GM19238 (cell line): ENCODE data around the gene PARPBP.
"Not testable (repeated sequence)": the region's sequence is repeated elsewhere in the genome, so short reads cannot be mapped to it uniquely, and the experiment has no call there.

Experiments used
- DNase-seq: peaks from one replicate; pipeline ENCODE4 v3.0.0; 2011; ENCODE audit warnings: low spot score; ENCODE audit not compliant: insufficient read length

Gene PARPBP, protein sequence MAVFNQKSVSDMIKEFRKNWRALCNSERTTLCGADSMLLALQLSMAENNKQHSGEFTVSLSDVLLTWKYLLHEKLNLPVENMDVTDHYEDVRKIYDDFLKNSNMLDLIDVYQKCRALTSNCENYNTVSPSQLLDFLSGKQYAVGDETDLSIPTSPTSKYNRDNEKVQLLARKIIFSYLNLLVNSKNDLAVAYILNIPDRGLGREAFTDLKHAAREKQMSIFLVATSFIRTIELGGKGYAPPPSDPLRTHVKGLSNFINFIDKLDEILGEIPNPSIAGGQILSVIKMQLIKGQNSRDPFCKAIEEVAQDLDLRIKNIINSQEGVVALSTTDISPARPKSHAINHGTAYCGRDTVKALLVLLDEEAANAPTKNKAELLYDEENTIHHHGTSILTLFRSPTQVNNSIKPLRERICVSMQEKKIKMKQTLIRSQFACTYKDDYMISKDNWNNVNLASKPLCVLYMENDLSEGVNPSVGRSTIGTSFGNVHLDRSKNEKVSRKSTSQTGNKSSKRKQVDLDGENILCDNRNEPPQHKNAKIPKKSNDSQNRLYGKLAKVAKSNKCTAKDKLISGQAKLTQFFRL

DNA sequence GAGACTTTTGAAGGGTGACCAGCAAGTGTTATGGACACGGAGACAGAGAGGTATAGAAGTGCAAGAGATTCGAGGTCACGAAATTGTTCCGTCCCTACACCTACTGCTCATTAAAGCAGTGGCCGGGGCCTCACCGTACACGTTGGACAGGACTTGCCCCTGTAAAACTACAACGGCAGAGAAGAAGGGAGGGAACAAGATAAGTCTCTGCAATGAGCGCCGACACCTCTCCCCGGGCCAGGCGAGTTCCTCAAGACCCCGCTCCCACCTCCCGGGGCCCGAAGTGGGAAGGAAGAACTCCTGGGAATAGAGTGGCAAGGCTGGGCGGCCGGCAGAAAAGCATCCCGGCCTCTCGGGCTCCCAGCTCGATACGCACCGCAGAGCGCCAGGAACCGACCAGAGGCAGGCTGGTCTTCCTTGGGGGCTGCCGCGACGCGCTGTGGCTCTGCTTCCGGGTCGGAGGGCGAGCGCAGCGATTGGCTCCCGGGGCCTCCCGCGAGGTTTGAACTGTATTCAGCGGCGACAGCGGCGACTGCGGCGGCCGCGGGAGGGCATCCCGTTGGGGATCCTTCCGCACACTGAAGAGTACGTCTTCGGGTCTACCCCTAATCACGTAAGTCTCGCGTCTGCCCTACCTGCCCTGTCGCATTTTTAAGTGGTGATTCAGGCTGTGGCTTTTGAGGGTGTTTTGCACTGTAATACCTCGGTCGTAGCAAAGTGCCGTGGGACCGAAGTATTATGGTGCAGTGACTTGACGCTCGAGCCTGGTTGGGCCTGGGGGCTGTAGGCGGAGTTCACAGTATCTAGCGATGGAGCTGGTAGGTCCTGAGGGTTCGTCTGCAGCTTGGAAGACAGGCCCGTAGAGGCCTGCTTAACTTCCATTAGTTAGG is at the start of gene PARPBP, which contains the start of gene NUP37:
PARPBP (plus strand) TSS at position 510 of the 890 bp plus-strand sequence. CDS start 3,706 bp downstream, outside the sequence.
NUP37 (minus strand) TSS at position 441 of the 890 bp plus-strand sequence. CDS start 1,596 bp downstream, outside the sequence.
- DNase-seq, result peak; percentile 80

DNA sequence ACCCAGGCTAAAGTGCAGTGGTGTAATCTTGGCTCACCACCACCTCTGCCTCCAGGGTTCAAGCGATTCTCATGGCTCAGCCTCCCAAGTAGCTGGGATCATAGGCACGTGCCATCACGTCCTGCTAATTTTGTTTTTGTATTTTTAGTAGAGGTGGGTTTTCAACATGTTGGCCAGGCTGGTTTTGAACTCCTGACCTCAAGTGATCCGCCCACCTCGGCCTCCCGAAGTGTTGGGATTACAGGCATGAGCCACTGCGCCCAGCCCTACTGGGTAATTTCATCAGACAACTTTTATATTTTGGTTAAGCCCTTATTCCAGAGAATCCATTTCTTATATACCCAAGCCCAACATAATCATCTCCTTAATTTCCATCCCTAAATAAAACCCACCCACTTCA is 47.9 kb upstream of the PARPBP start:
- not testable (repeated sequence) for DNase-seq

DNA sequence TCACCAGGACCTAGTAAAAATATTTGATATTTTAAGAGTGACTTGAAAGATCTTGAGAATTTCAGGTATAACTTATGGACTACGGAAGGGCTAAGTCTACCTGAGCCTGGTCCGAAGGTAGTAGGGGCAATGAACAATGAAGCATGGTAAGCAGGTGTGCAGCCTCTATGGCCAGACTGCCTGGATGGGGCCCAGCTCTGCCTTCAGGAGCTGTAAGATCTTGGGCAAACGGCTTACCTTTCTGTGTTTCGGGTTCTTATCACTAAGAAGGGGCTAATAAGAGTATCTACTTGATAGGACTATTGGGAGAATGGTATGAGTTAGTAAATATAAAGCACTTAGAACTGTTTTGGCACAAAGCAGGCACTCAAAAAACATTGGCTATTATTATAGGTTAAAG is 39.1 kb upstream of the PARPBP start:
- no peak for DNase-seq

DNA sequence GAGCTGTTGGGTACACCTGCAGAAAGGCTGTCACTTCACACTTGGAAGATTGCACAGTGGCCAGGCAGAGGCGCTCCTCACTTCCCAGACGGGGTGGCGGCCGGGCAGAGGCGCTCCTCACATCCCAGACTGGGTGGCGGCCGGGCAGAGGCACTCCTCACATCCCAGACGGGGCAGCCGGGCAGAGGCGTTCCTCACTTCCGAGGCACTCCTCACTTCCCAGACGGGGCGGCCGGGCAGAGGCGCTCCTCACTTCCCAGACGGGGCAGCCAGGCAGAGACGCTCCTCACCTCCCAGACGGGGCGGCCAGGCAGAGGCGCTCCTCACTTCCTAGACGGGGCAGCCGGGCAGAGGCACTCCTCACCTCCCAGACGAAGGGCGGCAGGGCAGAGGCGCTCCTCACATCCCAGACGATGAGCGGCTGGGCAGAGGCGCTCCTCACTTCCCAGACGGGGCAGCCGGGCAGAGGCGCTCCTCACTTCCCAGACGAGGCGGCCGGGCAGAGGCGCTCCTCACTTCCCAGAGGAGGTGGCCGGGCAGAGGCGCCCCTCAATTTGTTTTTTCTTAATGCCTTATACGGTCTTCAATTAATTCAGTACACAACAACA is 30.7 kb upstream of the PARPBP start:
- DNase-seq, result not testable (repeated sequence)

DNA sequence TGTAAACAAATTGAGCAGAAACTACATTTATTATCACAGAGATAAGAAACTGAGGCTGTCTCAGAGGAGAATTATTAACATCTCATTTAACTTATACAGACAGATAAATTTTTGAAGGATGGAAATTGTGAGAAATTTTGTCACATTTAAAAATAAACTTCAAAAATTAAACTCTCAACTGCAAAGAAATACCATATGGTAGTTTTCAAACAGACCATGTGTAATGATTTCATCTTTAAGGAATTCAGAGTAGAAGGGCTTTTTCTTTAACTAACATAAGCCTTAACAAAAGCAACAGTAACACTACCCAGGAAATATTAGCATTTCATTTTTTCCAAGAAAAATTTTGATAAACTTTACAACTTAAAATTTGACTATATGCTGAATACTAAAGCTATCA is 26.7 kb upstream of the PARPBP start:
- DNase-seq, result no peak

DNA sequence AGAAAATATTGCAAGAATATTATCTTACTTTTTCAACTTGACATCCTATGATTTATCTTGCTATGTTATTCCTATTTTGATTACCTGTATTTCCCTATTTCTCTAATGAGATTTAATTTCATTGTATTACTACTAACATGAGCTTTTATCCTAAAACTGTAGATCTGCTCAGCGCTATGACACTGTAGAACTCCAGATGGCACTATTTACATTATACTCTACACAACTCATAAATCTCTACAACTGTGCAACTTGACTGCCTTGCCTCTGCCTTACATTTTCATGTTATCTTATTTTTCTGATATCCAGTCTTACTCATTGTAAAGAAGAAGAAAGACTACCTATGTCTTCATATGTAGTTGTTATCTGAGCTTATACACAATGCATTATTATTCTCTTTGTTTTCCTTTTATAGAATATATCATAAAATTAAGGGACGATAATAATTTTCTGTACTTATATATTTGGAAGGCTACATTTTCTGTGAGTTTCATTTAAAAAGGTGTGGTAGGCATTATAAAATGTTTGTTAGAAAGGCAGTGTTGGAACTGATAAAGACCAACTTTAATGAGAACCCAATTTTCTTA is 24.2 kb upstream of the PARPBP start:
- no peak for DNase-seq

DNA sequence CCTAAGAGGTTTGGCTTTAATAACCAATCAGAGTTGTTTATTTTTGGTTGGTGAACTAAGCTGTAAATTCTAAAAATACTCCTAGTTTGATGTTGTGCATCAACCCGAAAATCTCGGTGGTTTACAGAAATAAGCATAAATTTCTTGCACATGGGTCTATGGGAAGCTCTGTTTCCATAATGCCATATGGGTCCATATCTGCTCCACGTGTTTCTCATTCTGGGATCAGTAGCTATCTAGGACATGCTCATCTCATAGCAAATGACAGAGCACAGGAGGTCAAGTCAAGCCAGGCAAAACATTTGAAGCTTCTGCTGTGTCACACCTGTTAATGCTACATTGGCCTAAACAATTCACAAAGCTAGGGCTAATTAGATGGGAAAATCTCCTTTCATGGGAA is 23.1 kb upstream of the PARPBP start:
- no peak for DNase-seq

DNA sequence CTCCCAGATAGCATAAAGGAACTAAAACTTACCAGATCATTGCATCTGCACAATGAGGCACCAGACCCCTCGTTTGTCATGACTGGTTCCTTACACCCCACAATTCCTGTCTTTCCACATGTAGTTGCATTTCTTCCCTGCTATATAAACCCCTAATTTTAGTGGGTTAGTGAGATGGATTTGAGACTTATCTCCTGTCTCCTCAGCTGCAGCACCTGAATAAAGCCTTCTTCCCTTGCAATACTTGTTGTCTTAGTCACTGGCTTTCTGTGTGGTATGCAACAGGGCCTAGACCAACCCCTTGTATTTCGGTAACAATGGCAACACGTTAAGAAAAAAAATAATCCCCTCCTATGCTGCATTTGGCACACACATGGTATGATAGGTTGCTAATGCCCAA is 13.1 kb upstream of the PARPBP start:
- no peak for DNase-seq

DNA sequence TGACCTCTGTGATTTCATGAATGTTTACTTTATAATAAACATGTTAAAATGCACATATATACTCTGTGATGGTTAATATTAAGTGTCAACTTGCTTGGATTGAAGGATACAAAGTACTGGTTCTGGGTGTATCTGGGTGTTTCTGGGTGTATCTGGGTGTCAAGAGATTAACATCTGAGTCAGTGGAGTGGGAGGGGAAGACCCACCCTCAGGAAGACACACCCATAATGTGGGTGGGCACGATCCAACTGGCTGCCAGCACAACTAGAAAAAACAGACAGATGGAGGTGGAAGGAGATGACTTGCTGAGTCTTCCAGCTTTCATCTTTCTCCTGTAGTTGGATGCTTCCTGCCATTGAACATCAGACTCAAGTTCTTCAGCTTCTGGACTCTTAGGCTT is 12.0 kb upstream of the PARPBP start:
- no peak for DNase-seq

DNA sequence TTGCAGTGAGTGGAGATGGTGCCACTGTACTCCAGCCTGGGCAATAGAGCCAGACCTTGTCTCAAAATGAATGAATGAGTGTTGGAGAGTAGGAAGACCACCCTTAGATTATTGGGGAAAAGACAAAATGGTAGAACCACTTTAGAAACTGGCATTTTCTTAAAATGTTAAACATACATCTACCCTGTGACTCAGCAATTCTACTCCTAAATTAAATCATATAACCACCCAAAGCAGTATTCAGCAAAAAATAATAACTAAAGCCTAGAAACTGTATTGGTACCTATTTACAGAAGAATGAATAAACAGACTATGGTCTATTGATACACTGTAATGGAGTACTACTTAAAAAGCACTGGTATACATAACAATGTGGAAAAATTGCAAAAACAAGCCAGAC is 9.2 kb upstream of the PARPBP start:
- DNase-seq, result no peak

DNA sequence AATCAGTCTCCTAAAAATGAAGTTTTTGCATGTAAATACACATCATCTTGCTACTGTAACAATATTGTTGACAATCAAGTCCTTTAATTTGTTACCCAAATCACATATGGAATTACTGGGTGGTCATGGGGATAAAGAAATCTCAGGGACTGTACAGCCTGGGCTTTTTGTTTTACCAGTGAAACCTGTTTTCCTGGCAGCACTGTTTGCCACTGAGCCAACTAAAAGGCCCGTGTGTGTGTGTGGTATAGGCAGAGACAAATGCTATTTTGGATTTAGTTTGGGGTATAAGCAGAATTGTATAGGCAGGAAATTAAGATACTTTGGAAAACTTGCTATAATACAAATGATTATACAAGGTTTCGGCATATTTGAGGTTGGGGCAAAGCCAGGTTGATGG is 5.8 kb upstream of the PARPBP start:
- no peak for DNase-seq

DNA sequence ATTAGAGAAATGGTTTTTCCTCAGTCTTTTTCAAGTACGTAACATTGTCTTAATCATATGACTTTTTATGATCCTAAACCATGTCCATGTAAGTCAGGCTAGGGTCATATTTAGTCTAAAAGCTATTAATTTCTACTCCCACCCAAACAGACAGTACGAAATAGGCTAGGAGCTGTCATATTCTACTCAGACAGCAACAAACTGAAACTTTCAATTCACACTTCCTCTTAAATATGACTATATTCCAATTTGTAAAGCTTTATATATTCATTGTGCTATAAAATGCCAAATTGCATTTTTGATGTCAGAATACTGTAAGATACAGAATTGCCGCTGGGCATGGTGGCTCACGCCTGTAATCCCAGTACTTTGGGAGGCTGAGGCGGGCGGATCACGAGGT is 3.6 kb upstream of the PARPBP start:
- no peak for DNase-seq

DNA sequence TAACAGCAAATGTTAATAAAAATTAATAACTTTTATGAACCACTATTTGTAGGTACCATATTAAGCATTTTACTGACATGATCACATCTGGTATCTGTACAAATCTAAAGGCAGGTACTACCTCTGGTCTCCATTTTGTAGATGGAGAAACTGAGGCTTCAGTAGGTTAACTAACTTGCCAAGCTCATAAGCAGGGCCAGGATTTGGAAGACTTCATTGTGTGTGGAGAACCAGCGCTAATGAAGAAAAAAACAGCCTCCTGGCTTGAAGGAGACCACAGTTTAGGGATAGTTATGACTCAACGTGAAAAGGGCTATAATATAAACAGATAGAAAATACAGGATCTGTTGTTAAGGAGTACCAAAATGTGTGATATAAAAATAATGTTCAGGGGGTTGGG is 1.1 kb upstream of the PARPBP start:
- no peak for DNase-seq

DNA sequence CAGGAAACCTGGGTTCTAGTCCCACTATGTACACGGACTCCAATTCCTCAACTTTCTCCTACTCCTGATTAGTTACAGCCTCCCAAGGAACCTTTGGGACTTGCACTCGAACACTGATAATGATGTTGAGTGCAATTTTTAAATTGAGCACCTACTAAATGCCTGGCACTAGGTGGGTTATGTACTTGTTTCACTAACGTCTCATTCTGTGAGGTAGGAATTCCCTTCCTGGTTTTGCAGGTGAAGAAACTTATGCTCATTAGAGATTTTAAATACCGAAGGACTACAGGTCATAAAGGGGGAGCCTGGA is 536 bp downstream of the PARPBP start:
- no peak for DNase-seq

DNA sequence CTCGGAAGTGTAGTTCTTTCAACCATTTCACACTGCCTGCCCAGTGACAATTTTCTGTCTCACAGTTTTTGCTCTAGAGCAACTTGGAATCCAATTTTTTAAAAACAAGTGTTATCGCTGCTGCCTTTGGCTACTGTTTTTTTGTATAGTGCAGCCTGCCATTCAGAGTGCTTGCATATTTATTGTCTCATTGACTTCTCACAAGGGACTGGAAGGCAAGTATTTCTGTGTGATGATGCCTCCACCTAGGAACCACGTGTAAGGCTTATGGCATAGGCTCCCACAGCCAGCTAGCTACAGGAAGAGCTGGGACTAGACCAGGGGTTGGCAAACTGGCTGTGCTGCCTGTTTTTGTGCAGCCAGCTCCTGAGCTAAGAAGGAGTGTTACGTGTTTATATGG is 903 bp downstream of the PARPBP start:
- DNase-seq, result no peak

DNA sequence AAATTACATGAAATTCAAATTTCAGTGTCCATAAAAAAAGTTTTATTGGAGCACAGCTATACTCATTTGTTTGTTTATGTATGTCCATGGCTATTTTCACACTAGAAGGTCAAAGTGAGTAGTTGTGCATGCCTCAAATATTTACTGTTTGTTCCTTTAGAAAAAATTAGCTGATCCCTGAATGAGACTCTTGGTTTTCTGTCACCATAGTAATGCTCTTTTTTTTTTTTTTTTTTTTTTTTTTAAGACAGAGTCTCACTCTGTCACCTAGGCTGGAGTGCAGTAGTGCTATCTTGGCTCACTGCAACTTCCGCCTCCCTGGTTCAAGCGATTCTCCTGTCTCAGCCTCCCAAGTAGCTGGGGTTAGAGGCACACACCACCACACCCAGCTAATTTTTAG is 1.3 kb downstream of the PARPBP start:
- DNase-seq, result not testable (repeated sequence)

DNA sequence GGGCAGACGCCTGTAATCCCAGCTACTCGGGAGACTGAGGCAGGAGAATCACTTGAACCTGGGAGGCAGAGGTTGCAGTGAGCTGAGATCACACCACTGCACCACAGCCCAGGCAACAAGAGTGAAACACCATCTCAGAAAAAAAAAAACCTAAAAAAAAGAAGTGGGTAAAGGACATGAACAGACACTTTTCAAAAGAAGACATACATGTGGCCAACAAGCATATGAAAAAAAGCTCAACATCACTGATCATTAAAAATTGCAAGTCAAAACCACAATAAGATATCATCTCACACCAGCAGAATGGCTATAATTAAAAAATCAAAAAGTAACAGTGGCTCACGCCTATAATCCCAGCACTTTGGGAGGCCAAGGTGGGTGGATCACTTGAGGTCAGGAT is 10.7 kb downstream of the PARPBP start:
- not testable (repeated sequence) for DNase-seq

DNA sequence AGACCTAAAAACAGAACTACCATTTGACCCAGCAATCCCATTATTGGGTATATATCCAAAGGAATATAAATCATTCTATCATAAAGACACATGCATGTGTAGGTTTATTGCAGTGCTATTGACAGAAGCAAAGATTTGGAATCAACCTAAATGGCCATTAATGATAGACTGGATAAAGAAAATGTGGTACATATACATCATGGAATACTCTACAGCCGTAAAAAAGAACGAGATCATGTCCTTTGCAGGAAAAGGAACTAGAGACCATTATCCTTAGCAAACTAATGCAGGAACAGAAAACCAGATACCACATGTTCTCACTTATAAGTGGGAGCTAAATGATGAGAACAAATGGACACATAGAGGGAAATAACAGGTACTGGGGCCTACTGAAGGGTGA is 11.5 kb downstream of the PARPBP start:
- DNase-seq, result not testable (repeated sequence)

DNA sequence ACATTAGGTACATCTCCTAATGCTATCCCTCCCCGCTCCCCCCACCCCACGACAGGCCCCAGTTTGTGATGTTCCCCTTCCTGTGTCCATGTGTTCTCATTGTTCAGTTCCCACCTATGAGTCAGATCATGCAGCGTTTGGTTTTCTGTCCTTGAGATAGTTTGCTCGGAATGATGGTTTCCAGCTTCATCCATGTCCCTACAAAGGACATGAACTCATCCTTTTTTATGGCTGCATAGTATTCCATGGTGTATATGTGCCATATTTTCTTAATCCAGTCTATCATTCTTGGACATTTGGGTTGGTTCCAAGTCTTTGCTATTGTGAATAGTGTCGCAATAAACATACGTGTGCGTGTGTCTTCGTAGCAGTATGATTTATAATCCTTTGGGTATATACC is 17.6 kb downstream of the PARPBP start:
- DNase-seq, result not testable (repeated sequence)

DNA sequence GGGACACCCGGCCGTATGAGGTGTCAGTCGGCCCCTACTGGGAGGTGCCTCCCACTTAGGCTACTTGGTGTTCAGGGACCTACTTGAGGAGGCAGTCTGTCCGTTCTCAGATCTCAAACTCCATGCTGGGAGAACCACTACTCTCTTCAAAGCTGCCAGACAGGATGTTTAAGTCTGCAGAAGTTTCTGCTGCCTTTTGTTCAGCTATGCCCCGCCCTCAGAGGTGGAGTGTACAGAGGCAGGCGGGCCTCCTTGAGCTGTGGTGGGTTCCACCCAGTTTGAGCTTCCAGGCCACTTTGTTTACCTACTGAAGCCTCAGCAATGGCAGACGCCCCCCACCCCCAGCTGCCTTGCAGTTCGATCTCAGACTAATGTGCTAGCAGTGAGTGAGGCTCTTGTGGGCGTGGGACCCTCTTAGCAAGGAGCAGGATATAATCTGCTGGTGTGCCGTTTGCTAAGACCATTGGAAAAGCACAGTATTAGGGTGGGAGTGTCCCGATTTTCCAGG is 22.9 kb downstream of the PARPBP start:
- DNase-seq, result not testable (repeated sequence)

DNA sequence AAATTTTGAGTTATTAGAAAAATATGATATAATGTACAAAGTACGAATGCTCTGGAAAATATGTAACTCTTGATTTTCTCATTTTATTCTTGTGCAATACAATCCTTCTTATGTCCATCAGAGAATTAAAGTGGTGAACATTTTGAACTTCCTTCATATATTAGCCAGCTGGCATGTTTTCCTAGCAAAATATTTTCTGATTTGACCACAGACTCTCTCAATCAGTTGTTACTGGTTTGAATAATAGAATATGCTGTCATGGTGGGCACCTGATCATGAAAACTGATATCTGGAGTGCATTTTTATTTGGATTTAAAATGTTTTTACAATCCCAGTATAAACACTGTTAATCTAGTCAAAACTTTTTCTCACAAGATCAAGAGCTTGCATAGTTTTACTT is 24.2 kb downstream of the PARPBP start:
- no peak for DNase-seq
